ENCODE data around the gene FRMD4A.
"Not testable (repeated sequence)": the region's sequence is repeated elsewhere in the genome, so short reads cannot be mapped to it uniquely, and the experiment has no call there.

The FRMD4A gene

GRCh38 chr10:13865220-13865619, 465.5 kb downstream of the FRMD4A start:
- DNase-seq (ENCODE audit: low read depth in 1 of 2, low spot score in 1 of 2), result not testable (repeated sequence)

GRCh38 chr10:13862546-13863233, 468.0 kb downstream of the FRMD4A start:
- no peak for DNase-seq (ENCODE audit: low read depth in 1 of 2, low spot score in 1 of 2)

GRCh38 chr10:13860886-13861285, 469.8 kb downstream of the FRMD4A start:
- no peak for DNase-seq (ENCODE audit: low read depth in 1 of 2, low spot score in 1 of 2)

GRCh38 chr10:13859979-13860654, 470.6 kb downstream of the FRMD4A start:
- no peak for DNase-seq (ENCODE audit: low read depth in 1 of 2, low spot score in 1 of 2)

- no peak for DNase-seq (ENCODE audit: low read depth in 1 of 2, low spot score in 1 of 2)
Observed at GRCh38 chr10:13858709-13859108, 472.0 kb downstream of the FRMD4A start.

GRCh38 chr10:13857451-13857850, 473.3 kb downstream of the FRMD4A start:
- DNase-seq (ENCODE audit: low read depth in 1 of 2, low spot score in 1 of 2), result no peak

- DNase-seq (ENCODE audit: low read depth in 1 of 2, low spot score in 1 of 2), result no peak
Observed at GRCh38 chr10:13853854-13854253, 476.9 kb downstream of the FRMD4A start.

GRCh38 chr10:13852872-13853271, 477.9 kb downstream of the FRMD4A start:
- no peak for DNase-seq (ENCODE audit: low read depth in 1 of 2, low spot score in 1 of 2)

GRCh38 chr10:13851906-13852305, 478.8 kb downstream of the FRMD4A start:
- no peak for DNase-seq (ENCODE audit: low read depth in 1 of 2, low spot score in 1 of 2)

- no peak for DNase-seq (ENCODE audit: low read depth in 1 of 2, low spot score in 1 of 2)
Observed at GRCh38 chr10:13848520-13849445, 481.9 kb downstream of the FRMD4A start.

GRCh38 chr10:13847201-13847631, 483.5 kb downstream of the FRMD4A start:
- no peak for DNase-seq (ENCODE audit: low read depth in 1 of 2, low spot score in 1 of 2)

GRCh38 chr10:13845897-13846296, 484.8 kb downstream of the FRMD4A start:
- no peak for DNase-seq (ENCODE audit: low read depth in 1 of 2, low spot score in 1 of 2)

- DNase-seq (ENCODE audit: low read depth in 1 of 2, low spot score in 1 of 2), result no peak
Observed at GRCh38 chr10:13844651-13845050, 486.1 kb downstream of the FRMD4A start.

GRCh38 chr10:13842117-13842516, 488.6 kb downstream of the FRMD4A start:
- no peak for DNase-seq (ENCODE audit: low read depth in 1 of 2, low spot score in 1 of 2)

GRCh38 chr10:13840036-13840435, 490.7 kb downstream of the FRMD4A start:
- no peak for DNase-seq (ENCODE audit: low read depth in 1 of 2, low spot score in 1 of 2)

- no peak for DNase-seq (ENCODE audit: low read depth in 1 of 2, low spot score in 1 of 2)
Observed at GRCh38 chr10:13839430-13839990, 491.2 kb downstream of the FRMD4A start.

GRCh38 chr10:13839030-13839429, 491.7 kb downstream of the FRMD4A start:
- no peak for DNase-seq (ENCODE audit: low read depth in 1 of 2, low spot score in 1 of 2)

GRCh38 chr10:13837966-13838365, 492.8 kb downstream of the FRMD4A start:
- DNase-seq (ENCODE audit: low read depth in 1 of 2, low spot score in 1 of 2), result no peak

GRCh38 chr10:13834581-13835286, 496.0 kb downstream of the FRMD4A start:
- DNase-seq (ENCODE audit: low read depth in 1 of 2, low spot score in 1 of 2), result no peak

- DNase-seq (ENCODE audit: low read depth in 1 of 2, low spot score in 1 of 2), result no peak
Observed at GRCh38 chr10:13831711-13832141, 499.0 kb downstream of the FRMD4A start.

GRCh38 chr10:13830385-13830784, 500.3 kb downstream of the FRMD4A start:
- DNase-seq (ENCODE audit: low read depth in 1 of 2, low spot score in 1 of 2), result no peak

All from activated T-helper 1 cell treated with anti-CD3 and anti-CD28 coated beads, Interleukin-2, amount 50 U/mL, for 16 hours (primary cell).